Effector memory CD8-positive, alpha-beta T cell (primary cell): ENCODE results near the gene INHBA.

Experiments
- ATAC-seq: fragments of 150-1000 bp; cut with Tn5 transposase; replicated peaks from 2 replicates; pipeline ENCODE4 v1.10.0; 2021; ENCODE audit warnings: mild to moderate bottlenecking, moderate library complexity
- DNase-seq, 3 experiments: peaks; one replicate each; pipeline ENCODE4 v3.0.0; 2021
- H3K27ac Mint-ChIP-seq, 2 donors: one replicate each; pipeline ENCODE4 v1.8.0; 2022; ENCODE audit warnings: mild to moderate bottlenecking in 2 of 2, mixed read lengths in 2 of 2, moderate library complexity in 2 of 2
- H3K27me3 Mint-ChIP-seq, 2 donors: one replicate each; pipeline ENCODE4 v1.8.0; 2022; ENCODE audit warnings: mixed read lengths in 2 of 2
- H3K36me3 Mint-ChIP-seq: one replicate; pipeline ENCODE4 v1.8.0; 2022; ENCODE audit warnings: mild to moderate bottlenecking, moderate library complexity, mixed read lengths; ENCODE audit not compliant: insufficient read depth
- H3K4me1 Mint-ChIP-seq, 2 donors: one replicate each; pipeline ENCODE4 v1.8.0; 2022; ENCODE audit warnings: low read depth in 2 of 2, mixed read lengths in 2 of 2
- H3K4me3 Mint-ChIP-seq, 2 donors: one replicate each; pipeline ENCODE4 v1.8.0; 2022; ENCODE audit warnings: mild to moderate bottlenecking in 2 of 2, mixed read lengths in 2 of 2, moderate library complexity in 2 of 2
- H3K9me3 Mint-ChIP-seq, 2 donors: one replicate each; pipeline ENCODE4 v1.8.0; 2022; ENCODE audit warnings: mixed read lengths in 2 of 2

INHBA gene

DNA sequence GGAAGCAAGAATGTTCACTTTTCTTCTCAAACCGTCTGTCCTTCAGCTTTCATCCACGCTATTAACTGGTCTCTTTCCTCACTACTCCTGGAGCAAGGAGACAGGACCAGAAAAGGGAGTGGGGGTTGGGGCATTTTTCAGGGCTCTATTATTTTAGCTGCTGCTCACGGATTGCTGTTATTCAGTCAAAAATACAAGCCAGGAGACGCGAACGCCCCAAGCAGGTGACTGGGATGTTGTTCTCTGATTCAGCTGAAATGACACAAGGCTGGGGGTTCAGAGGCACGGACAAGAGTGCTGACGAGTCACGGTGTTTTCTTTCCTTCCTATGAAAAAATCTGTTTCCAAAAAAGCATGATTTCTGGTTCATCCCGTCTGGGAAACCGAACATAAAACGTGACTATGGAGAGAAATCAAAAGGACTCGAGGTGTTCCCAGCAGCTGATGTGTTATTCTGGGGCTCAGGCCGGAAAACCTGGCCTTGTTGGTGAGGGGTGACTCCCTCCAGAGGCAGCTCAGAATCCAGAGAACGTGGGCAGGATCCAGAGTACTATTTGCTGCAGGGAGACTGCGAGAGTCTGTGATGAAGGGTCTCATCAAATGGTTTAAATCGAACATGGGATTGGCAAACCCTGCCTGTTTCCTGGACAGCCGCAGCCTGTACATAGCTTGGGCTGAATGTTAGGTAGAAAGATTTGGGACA is 3.5 kb upstream of the INHBA start:
- H3K9me3 Mint-ChIP-seq, result no peaks in the 10 kb centered on the region
- DNase-seq, result no peak
- H3K36me3 Mint-ChIP-seq, result no peaks in the 10 kb centered on the region
- ATAC-seq, result no peak
- peak overlapping the region in 1 of 2 donors; percentile 84 for H3K4me3 Mint-ChIP-seq
- peaks cover 11 to 14% of the 10 kb centered on the region in 2 donors for H3K4me1 Mint-ChIP-seq
- H3K27me3 Mint-ChIP-seq, result peaks cover 22 to 24% of the 10 kb centered on the region in 2 donors
- no peak overlapping the region for H3K27ac Mint-ChIP-seq

DNA sequence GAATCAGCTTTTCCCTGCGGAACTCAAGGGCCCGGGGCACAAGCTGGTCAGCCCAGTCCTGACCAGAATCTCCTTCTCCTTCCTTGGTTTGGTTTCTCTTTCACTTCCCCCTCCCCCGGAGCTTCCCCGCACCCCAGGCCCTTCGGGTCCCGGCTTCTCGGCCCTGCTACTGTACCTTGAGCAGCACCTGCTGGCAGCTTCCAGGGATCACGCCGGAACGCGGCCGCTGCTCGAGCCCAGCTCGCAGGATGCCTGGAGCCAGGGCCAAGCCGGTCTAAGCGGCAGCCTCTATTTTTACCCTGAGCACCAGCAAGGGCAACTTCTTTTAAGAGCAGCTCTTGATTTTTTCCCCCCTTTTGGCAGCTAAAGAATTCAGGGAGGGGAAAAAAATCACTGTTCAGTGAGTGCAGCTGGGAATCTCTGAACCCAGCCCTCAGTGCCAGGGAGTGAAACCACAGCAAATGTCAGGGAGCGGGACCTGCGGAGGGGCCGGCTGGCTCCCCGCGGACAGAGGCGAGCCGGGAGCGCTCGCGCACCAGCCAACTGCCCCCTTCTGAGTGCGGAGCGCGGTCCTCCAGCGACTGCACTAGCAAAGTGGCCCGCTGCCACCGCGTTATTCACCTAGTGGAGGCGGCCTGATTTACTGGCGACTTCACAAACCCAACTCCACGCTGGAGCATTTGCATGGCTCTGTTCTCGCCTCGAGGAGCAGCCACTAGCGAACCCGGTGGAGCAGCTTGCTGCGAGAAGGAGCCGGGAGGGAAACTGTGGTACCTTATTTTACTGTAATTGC is 2.4 kb upstream of the INHBA start:
- Mint-ChIP-seq H3K27me3 (peaks cover 33 to 35% of the 10 kb centered on the region in 2 donors), H3K4me3 (peak overlapping the region; percentile 84 to 88), H3K9me3 (no peaks in the 10 kb centered on the region), H3K27ac (peak overlapping the region; percentile 25 to 67), H3K4me1 (peaks cover 14% of the 10 kb centered on the region in 2 donors), H3K36me3 (no peaks in the 10 kb centered on the region)
- ATAC-seq (peak; percentile 86), DNase-seq (peak; percentile 8 to 23 (median 23))

DNA sequence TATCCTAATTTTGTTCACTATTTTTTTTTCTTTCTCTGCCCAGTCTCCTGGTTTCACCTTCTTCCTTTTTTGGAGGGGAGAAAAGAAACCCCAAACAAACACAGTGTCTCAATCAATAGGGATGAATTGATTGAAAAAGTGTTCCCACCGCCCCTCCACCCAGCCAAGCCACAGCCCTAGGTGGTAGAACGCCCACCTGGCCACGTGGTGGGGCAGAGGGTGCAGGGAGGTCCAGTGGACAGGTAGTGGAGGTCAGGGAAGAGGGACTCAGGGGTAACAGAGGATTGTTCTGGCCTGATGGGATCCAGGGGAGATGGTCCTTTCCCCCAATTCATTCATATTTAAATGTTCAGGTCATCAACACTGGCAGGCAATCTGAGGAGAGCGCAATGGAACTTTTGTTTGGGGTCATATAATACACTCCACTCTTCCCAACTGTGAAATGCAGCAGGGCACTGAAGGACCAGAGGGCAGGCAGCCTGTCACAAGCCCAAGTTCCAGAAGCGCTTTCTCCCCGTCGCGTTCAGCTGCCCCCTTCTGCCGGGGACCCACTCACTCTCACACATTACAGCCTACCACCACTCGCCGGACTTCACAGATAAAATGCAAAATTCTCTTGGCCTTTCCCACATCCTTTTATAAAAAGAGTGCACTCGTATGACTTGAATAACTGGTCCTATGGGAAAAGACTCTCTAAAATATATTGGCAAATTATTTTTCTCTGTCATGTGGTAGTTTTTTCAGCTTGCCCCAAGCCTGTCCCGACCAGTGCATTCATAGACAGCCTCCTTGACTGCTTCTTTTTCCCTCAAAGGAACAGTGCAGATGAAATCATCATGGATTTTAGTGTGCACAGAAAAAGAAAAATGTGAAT is 1.6 kb downstream of the INHBA start:
- Mint-ChIP-seq H3K9me3 (no peaks in the 10 kb centered on the region), H3K36me3 (no peaks in the 10 kb centered on the region), H3K4me1 (peaks cover 17 to 21% of the 10 kb centered on the region in 2 donors), H3K4me3 (no peak overlapping the region), H3K27ac (no peak overlapping the region), H3K27me3 (peaks cover 42 to 44% of the 10 kb centered on the region in 2 donors)
- DNase-seq (no peak), ATAC-seq (no peak)

DNA sequence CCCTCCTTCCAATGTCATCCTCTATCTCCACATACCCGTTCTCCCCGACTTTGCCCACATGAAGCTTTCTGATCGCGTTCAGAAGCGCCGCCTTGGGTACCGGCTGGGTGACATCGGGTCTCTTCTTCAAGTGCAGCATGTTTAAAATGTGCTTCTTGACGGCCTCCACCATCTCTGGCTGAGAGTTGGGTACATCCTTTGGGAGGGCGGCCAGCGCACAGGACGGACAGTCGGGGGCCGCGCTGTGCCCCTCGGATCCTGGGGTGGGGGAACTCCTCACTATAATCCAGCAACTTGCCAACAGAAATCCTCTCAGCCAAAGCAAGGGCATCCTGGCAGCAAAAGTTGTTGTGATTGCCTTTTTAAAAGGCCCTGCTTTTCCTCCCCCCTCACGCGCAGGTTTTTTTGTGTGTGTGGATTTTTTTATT is 2.8 kb downstream of the INHBA start:
- Mint-ChIP-seq H3K36me3 (peaks cover 3% of the 10 kb centered on the region), H3K27me3 (peaks cover 42 to 48% of the 10 kb centered on the region in 2 donors), H3K9me3 (no peaks in the 10 kb centered on the region), H3K4me1 (peaks cover 8 to 13% of the 10 kb centered on the region in 2 donors), H3K4me3 (peak overlapping the region in 1 of 2 donors; percentile 32), H3K27ac (no peak overlapping the region)
- DNase-seq (no peak), ATAC-seq (no peak)

DNA sequence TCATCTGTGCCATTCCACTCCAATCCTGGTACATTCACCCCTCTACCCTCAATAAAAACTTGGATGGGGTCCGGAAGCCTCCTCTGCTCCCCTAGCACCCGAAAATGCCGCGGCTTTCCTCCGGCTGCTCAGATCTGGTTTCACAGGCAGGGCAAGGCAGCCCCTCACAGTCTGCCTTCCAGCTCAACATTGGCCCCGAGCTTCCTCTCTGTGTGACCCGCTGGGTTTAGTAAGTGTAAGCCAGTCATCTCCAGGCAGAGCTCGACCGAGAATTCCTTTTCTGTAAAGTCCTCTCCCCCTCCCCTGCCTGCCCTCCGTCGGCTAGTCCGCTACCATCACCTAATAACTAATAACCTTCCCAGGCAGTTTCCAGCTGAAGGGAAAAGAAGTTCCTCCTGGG is 3.4 kb downstream of the INHBA start:
- no peak for DNase-seq
- no peak overlapping the region for H3K4me3 Mint-ChIP-seq
- H3K36me3 Mint-ChIP-seq, result peaks cover 3% of the 10 kb centered on the region
- no peaks in the 10 kb centered on the region for H3K9me3 Mint-ChIP-seq
- peaks cover 6 to 12% of the 10 kb centered on the region in 2 donors for H3K4me1 Mint-ChIP-seq
- H3K27ac Mint-ChIP-seq, result no peak overlapping the region
- H3K27me3 Mint-ChIP-seq, result peaks cover 42 to 48% of the 10 kb centered on the region in 2 donors
- no peak for ATAC-seq

DNA sequence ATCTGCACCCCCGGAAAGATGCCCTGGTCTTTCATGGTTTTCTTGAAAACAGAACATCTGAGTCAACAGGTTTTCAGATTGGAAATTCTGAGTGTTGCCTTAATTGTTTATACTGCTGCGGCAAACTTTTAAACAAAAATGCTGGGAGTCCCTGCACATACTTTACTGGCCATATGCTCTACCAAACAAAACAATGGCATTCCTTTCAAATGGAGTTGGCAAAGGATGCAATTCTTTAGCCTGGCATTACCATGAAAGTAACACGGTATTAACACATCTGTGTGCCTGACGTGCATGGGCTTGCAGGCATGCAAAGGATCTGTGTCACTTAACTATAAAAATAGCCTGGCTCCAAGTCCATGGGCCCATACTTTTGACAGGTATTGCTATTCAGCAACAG is 4.2 kb downstream of the INHBA start:
- Mint-ChIP-seq H3K27me3 (peaks cover 36 to 48% of the 10 kb centered on the region in 2 donors), H3K4me1 (peaks cover 3 to 10% of the 10 kb centered on the region in 2 donors), H3K27ac (no peak overlapping the region), H3K36me3 (peaks cover 3% of the 10 kb centered on the region), H3K4me3 (no peak overlapping the region), H3K9me3 (no peaks in the 10 kb centered on the region)
- DNase-seq (no peak), ATAC-seq (no peak)

DNA sequence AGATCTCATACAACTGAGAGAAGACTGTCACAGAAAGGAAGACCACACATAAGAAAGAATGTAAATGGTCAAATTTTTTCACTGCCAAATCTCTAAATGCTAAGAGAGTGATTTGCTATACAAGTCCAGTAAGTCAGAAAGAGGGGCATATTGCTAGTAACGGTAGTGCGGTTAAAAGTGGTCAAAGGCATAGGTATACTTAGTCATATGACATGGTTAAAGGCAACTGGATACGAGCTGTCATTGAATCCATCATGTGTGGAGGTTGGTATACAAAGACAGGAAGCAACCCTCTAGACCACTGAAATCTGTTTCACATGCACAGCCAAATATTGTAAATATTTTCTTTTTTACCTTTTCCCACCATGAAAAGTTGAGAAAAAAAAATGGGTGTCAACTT is 4.8 kb downstream of the INHBA start:
- H3K36me3 Mint-ChIP-seq, result peaks cover 3% of the 10 kb centered on the region
- ATAC-seq (no peak), DNase-seq (no peak)
- no peaks in the 10 kb centered on the region for H3K9me3 Mint-ChIP-seq
- H3K4me1 Mint-ChIP-seq, result peaks cover 3 to 10% of the 10 kb centered on the region in 2 donors
- peaks cover 32 to 48% of the 10 kb centered on the region in 2 donors for H3K27me3 Mint-ChIP-seq
- no peak overlapping the region for H3K27ac Mint-ChIP-seq
- no peak overlapping the region for H3K4me3 Mint-ChIP-seq

DNA sequence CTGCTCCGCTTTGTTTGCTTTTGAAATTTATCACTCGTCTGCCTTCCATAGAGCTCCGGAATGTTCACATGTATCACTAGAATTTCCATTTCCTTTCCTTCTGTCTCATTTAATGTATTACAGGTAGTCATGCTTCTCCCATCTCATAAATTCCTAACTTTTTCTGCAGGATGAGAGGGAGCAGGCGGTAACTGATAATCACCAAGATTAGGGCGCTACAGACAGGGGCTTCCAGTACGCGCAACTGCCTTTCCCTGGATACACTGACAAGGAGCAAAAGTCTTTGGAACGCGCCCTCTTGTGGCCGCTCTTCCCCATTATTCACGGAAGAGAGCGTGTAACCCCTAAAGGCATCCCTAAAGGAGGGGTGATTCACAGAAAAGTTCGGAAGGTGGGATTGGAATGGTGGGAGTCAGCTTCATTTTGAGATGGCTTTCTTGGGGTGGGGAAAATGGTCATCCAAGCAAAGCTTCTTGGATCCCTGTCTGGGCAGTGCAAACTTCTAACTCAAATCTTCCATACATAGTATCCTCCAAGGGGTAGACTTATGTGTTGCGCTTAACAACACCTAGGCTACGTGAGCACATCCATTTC is 6.5 kb downstream of the INHBA start:
- Mint-ChIP-seq H3K4me3 (no peak overlapping the region), H3K36me3 (peaks cover 6% of the 10 kb centered on the region), H3K9me3 (no peaks in the 10 kb centered on the region), H3K27ac (no peak overlapping the region), H3K27me3 (peaks cover 25 to 50% of the 10 kb centered on the region in 2 donors), H3K4me1 (peaks cover 3 to 10% of the 10 kb centered on the region in 2 donors)
- no peak for ATAC-seq
- no peak for DNase-seq

DNA sequence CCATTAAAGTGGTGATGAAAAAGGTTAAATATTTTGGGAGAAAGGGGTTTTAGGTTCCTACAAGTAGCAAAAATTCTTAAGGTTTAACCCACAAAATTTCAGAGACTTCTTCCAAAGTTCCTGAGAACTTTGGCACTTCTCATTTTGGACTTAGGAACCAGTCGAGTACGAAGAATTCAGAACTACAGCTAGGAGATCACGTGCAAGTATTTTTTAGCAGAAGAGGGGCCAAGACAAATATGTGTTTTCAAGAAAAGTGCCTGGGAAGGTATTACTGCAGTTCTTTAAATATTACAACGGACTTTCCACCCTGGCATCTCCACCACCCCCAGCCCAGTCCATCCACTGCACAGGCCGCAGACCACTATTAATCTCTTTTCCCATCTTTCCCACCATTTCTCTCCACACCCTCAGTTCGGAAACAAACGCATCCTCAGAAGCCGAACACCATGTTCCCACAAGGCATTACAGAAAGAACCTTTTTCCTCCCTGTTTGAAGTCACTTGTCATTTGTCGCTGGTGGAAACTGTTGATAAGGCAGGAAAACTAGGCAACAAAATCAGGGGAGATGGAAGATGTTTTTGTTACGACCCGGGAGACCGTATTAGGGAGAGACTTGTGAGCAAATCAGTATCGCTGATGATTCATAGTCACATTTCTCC is 7.1 kb downstream of the INHBA start:
- Mint-ChIP-seq H3K27ac (no peak overlapping the region), H3K27me3 (peaks cover 19 to 49% of the 10 kb centered on the region in 2 donors), H3K4me1 (peaks cover 3 to 8% of the 10 kb centered on the region in 2 donors), H3K9me3 (no peaks in the 10 kb centered on the region), H3K36me3 (peaks cover 6% of the 10 kb centered on the region), H3K4me3 (no peak overlapping the region)
- ATAC-seq (no peak), DNase-seq (no peak)

DNA sequence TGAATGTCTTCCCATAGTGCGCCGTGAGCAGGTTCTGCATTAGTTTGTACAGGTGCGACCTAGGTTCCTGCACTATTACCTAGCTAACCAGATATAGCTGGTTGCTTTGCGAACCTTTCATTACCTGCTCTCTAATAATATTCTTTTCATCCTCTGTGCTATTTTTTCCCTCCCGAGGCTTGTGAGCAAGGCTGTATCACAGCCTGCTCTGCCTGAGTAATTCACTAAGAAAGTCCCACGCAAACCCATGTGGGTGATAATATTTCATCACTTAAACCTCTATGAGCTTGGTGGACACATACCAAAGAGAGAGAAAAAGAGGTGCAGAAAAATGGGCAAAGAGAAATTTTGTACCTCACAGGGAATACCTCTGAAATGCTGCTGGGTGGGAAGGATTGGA is 8.4 kb downstream of the INHBA start:
- Mint-ChIP-seq H3K9me3 (no peaks in the 10 kb centered on the region), H3K27ac (no peak overlapping the region), H3K36me3 (peaks cover 6% of the 10 kb centered on the region), H3K4me1 (peaks cover 0 to 1% of the 10 kb centered on the region in 2 donors), H3K27me3 (peaks cover 6 to 42% of the 10 kb centered on the region in 2 donors), H3K4me3 (no peak overlapping the region)
- no peak for ATAC-seq
- DNase-seq, result no peak

DNA sequence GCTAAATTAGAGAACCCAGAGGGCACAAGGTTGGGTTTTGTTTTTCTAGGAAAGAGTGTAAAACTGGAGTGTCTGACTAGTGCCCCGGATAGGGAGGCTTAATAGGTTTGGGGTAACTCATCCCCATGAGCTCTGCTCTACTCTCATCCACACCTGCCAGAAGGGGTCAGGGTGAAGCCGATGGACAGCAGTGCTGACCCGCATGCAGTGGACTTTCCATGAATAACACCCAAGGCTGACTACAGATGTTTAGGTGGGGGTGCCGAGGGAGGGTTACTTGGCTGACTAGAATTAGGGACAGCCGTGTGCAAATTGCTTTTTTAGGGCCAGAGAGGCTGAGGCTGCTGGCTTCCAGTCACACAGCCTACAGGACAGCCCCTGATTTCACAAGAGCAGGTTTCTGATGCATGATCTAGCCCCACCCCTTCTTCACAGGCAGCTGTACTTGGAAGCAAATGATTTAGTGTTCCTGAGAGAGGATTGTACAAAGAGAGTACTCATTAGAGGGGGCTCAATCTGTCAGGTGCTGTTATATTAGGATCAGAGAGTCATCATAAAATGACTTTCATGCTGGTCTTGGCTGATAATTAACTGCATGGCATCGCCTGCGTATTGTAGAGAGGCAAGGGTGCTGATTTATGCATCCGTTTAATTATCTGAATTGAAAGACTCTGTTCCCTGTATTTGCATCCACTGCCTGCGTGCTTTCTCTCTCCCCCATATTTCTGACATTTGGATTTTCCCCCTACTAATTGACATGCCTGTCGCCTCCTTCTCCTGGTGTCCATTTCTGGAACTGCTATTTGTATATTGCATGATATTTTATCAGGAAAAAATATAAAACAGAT is 9.5 kb downstream of the INHBA start:
- DNase-seq (no peak), ATAC-seq (no peak)
- no peak overlapping the region for H3K27ac Mint-ChIP-seq

DNA sequence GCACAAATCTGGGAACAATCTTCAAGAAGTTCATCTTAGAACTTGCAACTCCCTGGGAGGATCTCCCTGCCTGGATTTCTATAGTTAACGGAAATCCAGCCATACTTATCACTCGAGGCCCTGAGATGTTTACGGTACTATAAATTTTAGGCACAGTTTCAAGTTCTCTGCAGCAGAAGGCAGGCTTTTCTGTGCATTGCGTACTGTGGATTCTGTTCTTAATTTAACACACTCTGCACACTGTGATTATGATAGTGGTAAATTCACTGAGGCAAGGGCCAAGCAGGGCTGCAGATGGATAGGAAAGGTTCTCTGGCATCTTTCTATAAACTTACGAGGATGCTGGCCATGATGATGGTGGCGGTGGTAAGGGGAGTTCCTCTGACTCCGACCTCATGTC is 10.6 kb downstream of the INHBA start:
- H3K36me3 Mint-ChIP-seq, result peaks cover 6% of the 10 kb centered on the region
- peaks cover 0 to 36% of the 10 kb centered on the region in 2 donors for H3K27me3 Mint-ChIP-seq
- ATAC-seq (no peak), DNase-seq (no peak)
- no peaks in the 10 kb centered on the region for H3K9me3 Mint-ChIP-seq
- H3K4me1 Mint-ChIP-seq, result no peaks in the 10 kb centered on the region
- no peak overlapping the region for H3K4me3 Mint-ChIP-seq
- no peak overlapping the region for H3K27ac Mint-ChIP-seq

More for the DNA sequence above, 9.5 kb downstream of the INHBA start:
- no peaks in the 10 kb centered on the region for H3K9me3 Mint-ChIP-seq
- peaks cover 6% of the 10 kb centered on the region for H3K36me3 Mint-ChIP-seq
- peaks cover 0 to 36% of the 10 kb centered on the region in 2 donors for H3K27me3 Mint-ChIP-seq
- H3K4me3 Mint-ChIP-seq, result no peak overlapping the region
- no peaks in the 10 kb centered on the region for H3K4me1 Mint-ChIP-seq
